Fibroblast of villous mesenchyme (primary cell): ENCODE measurements around the gene C3. TPM values are rescaled to one million over a fixed set of nuclear protein-coding genes. Genes with fewer than 3 reads are reported as not detected.
"Not testable (repeated sequence)": the region's sequence is repeated elsewhere in the genome, so short reads cannot be mapped to it uniquely, and the experiment has no call there.

ENCODE experiments used
- DNase-seq: peaks from one replicate; pipeline ENCODE4 v3.0.0-alpha.2; 2010; ENCODE audit warnings: low read depth
- H3K4me3 ChIP-seq: 2 replicates; pipeline ENCODE4 v1.5.1; 2011; ENCODE audit warnings: low read depth, mild to moderate bottlenecking, low read length
- CTCF ChIP-seq: IDR thresholded peaks from 2 replicates; pipeline ENCODE4 v1.5.1; 2012; ENCODE audit warnings: low read depth, mild to moderate bottlenecking, low read length; ENCODE audit not compliant: insufficient read depth
- total RNA-seq: library from RNA; depleted of rRNA; stranded (reverse); fragments of >200 nt; gene quantifications from 2 replicates; pipeline ENCODE4 v1.2.3, GENCODE V29; 2012

Gene C3
- total RNA-seq, 1 donor: 76.0 TPM

- DNase-seq: no peak
- TF ChIP-seq CTCF: no peak
- no peak overlapping the region for H3K4me3 ChIP-seq
These were observed 45.4 kb upstream of the C3 start for GRCh38 chr19:6765738-6766356.

GRCh38 chr19:6762253-6762797, 41.9 kb upstream of the C3 start:
- not testable (repeated sequence) for H3K4me3 ChIP-seq, DNase-seq

- no peak for DNase-seq
- no peak overlapping the region for H3K4me3 ChIP-seq
- no peak for TF ChIP-seq CTCF
These were observed 40.7 kb upstream of the C3 start for GRCh38 chr19:6761053-6761676.

GRCh38 chr19:6760606-6761005, 40.2 kb upstream of the C3 start:
- H3K4me3 ChIP-seq: no peak overlapping the region
- TF ChIP-seq CTCF: no peak
- DNase-seq: no peak

- no peak for DNase-seq
- H3K4me3 ChIP-seq: no peak overlapping the region
- TF ChIP-seq CTCF: no peak
These were observed 34.4 kb upstream of the C3 start for GRCh38 chr19:6754653-6755463.

- TF ChIP-seq CTCF: no peak
- H3K4me3 ChIP-seq: no peak overlapping the region
- DNase-seq: no peak
These were observed 33.7 kb upstream of the C3 start for GRCh38 chr19:6754136-6754535.
